Gastrocnemius medialis (tissue), 4 donors: ENCODE measurements around the gene CES4A.

Experiments
- CTCF ChIP-seq, 5 experiments: fragments of 450-650 bp in 3 of 5; fragments of 200-600 bp in 2 of 5; sonication (generic) in 2 of 5; IDR thresholded peaks in 4 of 5; conservative IDR thresholded peaks in 1 of 5; 1 replicate in 4 of 5; 2 replicates in 1 of 5; pipeline ENCODE4 v1.5.1; 2016 to 2019; ENCODE audit warnings: antibody characterized with exemption in 5 of 5, mild to moderate bottlenecking in 3 of 5, moderate library complexity in 3 of 5
- POLR2A ChIP-seq, 2 donors: fragments of 450-650 bp; IDR thresholded peaks; one replicate each; pipeline ENCODE4 v1.6.1; 2017; ENCODE audit warnings: antibody characterized with exemption in 2 of 2, mild to moderate bottlenecking in 2 of 2, moderate library complexity in 2 of 2

- TF ChIP-seq CTCF (IDR thresholded peaks at IDR 0.05 in 4 of 5, conservative IDR thresholded peaks at IDR 0.05 in 1 of 5) (no peak), POLR2A (IDR thresholded peaks at IDR 0.05) (no peak)
These were observed 13.3 kb downstream of the CES4A start for GRCh38 chr16:67001726-67002125.
